ENCODE results near the gene EDARADD. TPM values are rescaled to one million over a fixed set of nuclear protein-coding genes. Genes with fewer than 3 reads are reported as not detected.

Gene EDARADD
- total and polyA plus RNA-seq, 8 donors: 0.73 to 7.5 (median 4.5) TPM

DNA sequence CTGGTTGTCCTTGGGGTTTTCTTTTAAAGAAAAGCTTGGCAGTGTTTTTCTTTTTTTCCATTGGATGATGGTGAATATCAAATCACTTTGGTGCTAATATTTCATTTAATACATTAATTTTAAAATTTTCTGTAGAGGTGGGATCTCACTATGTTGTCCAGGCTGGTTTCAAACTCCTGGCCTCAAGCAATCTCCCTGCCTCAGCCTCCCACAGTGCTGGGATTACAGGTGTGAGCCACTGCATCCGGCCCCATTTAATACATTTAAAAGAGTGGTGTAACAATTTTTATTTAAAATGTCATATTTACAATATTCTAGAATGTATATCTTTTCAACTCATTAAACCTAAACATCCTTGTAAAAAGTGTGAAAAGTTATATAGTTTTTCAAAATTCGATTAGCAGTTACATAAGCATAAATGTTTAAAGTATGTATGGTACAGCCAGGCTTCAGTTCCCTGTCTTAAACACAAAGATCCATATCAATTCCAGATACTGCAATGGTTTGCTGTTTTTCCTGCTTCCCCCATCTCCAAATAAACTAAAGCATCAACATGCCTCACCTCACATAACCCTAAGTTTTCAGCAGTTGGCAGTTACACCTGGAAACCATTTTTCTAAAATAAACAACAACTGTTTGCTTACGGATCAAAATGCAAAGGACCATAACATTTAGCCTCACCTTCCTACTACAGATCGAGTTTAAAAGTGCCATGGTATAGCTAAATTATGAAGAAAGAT is 120.8 kb downstream of the EDARADD start:
- H3K9me3 ChIP-seq: no peaks in the 10 kb centered on the region
- ATAC-seq (no peak), DNase-seq (no peak)
- no peak overlapping the region for H3K27ac ChIP-seq
- intact Hi-C loops (cut with DNase I): no loop called here
- H3K4me1 ChIP-seq: no peaks in the 10 kb centered on the region
- no peaks in the 10 kb centered on the region for H3K27me3 ChIP-seq
- no peaks in the 10 kb centered on the region for H3K36me3 ChIP-seq
- TF ChIP-seq, protein P1, sequence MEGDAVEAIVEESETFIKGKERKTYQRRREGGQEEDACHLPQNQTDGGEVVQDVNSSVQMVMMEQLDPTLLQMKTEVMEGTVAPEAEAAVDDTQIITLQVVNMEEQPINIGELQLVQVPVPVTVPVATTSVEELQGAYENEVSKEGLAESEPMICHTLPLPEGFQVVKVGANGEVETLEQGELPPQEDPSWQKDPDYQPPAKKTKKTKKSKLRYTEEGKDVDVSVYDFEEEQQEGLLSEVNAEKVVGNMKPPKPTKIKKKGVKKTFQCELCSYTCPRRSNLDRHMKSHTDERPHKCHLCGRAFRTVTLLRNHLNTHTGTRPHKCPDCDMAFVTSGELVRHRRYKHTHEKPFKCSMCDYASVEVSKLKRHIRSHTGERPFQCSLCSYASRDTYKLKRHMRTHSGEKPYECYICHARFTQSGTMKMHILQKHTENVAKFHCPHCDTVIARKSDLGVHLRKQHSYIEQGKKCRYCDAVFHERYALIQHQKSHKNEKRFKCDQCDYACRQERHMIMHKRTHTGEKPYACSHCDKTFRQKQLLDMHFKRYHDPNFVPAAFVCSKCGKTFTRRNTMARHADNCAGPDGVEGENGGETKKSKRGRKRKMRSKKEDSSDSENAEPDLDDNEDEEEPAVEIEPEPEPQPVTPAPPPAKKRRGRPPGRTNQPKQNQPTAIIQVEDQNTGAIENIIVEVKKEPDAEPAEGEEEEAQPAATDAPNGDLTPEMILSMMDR (IDR thresholded peaks at IDR 0.05): no peak
- no peak overlapping the region for H3K4me3 ChIP-seq

DNA sequence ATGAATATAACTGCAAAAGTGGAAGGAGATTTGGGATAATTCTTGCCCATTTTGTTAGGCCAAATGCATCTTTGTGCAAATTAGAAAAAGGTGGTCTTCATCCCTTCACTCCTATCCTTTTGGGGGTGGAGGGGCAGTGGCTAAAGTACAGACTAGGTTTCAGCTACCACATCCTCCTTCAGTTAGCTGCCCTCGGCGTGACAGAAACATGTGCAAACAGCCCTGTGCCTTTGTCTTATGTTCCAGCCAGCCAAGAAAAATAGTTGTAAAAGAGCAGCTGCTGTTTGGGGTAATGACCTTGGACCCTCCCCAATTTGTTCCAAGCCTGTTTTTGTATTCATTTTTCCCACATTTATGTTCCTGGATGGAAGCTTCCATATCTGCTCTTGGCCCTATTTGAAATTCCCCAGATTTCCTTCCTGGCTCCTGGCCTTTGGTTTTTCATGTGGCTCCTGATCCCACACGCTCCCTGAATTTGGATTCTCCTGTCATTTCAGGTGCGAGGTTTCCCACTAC is 121.4 kb downstream of the EDARADD start:
- no peaks in the 10 kb centered on the region for H3K36me3 ChIP-seq
- DNase-seq: no peak
- H3K9me3 ChIP-seq: no peaks in the 10 kb centered on the region
- H3K4me3 ChIP-seq: no peak overlapping the region
- ATAC-seq: no peak
- H3K27me3 ChIP-seq: no peaks in the 10 kb centered on the region
- TF ChIP-seq, protein P1 (IDR thresholded peaks at IDR 0.05): no peak
- H3K27ac ChIP-seq: no peak overlapping the region
- H3K4me1 ChIP-seq: no peaks in the 10 kb centered on the region
- intact Hi-C loops (cut with DNase I): no loop called here

DNA sequence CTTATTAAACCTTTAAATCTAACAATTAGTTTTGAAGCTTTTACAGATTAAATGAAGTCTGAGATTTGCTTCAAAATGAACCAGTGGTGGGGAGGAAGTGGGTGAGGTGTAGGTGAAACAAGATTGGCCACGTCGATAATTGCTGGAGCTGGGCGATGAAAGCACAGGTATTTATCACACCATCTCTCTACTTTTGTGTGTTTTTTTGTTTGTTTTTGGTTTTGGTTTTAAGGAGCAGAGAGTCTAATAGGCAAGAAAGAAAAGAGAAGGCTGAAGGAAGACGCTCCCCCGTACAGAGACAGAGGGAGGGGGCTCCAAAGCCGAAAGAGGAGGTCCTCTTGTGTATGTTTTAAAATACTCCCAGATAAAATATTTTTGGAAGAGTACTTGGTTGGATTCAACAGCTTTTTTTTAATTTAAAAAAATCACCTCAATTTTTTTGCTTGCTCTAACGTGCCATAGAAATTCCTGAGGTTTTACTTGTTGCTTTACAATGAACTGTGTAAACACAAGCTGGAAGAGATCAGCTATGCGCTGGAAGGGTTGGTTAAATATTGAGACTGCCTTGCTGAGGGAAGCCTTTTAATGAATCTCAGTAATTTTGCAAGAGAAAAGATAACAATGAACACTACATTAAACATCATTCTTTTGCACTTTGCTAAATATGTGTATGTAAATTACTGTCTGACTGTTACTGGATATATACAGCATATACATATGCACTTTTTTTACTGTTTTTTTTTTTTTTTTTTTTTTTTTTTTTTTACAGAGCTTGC is 123.0 kb downstream of the EDARADD start:
- DNase-seq (no peak), ATAC-seq (peak; percentile 95)
- H3K4me3 ChIP-seq: no peak overlapping the region
- H3K9me3 ChIP-seq: no peaks in the 10 kb centered on the region
- TF ChIP-seq, protein P1 (IDR thresholded peaks at IDR 0.05): no peak
- peak overlapping the region; percentile 10 to 56 for H3K27ac ChIP-seq
- no peaks in the 10 kb centered on the region for H3K36me3 ChIP-seq
- intact Hi-C loops (cut with DNase I): no loop called here
- no peaks in the 10 kb centered on the region for H3K27me3 ChIP-seq
- H3K4me1 ChIP-seq: no peaks in the 10 kb centered on the region

DNA sequence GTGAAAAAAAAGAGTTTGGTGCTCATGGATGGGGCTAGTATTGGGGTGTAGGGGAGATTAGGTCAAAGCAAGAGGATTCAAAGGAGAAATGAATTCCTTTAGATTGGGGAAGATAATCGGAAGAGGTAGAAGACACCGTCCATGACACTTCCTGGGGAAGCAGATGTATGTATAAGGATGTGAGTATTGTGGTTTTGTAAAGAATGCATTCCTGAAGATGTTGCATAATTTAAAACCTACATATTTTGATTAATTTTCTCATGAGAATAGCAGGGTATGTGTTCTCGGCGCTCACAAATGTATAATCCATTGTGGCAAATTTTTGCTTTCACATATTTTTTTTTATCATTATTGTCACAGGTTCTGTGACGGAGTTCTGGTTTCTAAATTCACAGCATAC is 124.2 kb downstream of the EDARADD start:
- ATAC-seq (no peak), DNase-seq (no peak)
- Histone ChIP-seq H3K4me1 (peaks cover 0 to 8% of the 10 kb centered on the region in 2 donors), H3K27ac (no peak overlapping the region), H3K27me3 (no peaks in the 10 kb centered on the region), H3K9me3 (no peaks in the 10 kb centered on the region), H3K4me3 (no peak overlapping the region), H3K36me3 (no peaks in the 10 kb centered on the region)
- intact Hi-C loops (cut with DNase I): no loop called here
- TF ChIP-seq, protein P1 (IDR thresholded peaks at IDR 0.05): no peak

DNA sequence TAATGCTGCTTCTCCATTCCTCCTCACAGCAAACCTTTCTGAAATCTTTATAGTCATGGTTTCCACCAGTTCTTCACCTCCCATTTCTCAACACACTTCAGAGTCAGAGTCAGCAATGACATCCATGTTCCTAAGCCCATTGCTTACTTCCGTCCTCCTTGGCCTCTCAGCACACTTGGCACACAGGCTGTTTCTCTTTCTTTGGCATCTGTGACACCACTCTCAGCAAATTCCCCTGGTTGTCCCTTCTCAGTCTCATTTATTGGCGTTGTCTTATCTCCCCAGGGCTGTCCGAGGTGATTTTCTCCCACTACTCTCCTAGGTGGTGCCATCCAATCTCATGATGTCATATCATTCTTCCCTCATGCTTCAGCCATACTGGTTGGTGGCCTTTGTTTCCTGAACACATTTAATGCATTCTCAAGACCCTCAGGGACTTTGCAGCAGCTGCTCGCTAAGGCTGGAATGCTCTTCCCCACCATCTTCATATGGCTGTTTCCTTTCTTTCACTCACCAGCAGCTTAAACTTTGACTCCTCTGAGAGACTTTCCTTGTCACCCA is 126.4 kb downstream of the EDARADD start:
- Histone ChIP-seq H3K4me1 (peaks cover 5 to 16% of the 10 kb centered on the region in 2 donors), H3K4me3 (no peak overlapping the region), H3K27me3 (no peaks in the 10 kb centered on the region), H3K27ac (no peak overlapping the region), H3K9me3 (no peaks in the 10 kb centered on the region), H3K36me3 (no peaks in the 10 kb centered on the region)
- intact Hi-C loops (cut with DNase I): no loop called here
- DNase-seq (no peak), ATAC-seq (no peak)
- TF ChIP-seq, protein P1 (IDR thresholded peaks at IDR 0.05): no peak

Measured in left lung (tissue), 10 donors.